HEK293 (cell line): ENCODE measurements around the gene RGS4.

Experiments used
- CTCF ChIA-PET: fragments of 350-600 bp; formaldehyde crosslinking; extraction: SDS; loops from one replicate; lab custom pipeline; 2021; ENCODE audit warnings: antibody characterized with exemption; lab: Yijun Ruan, JAX
- POLR2A ChIA-PET: fragments of 300-600 bp; formaldehyde crosslinking; extraction: SDS; loops from one replicate; lab custom pipeline; 2020; ENCODE audit warnings: antibody characterized with exemption, inconsistent platforms; lab: Yijun Ruan, JAX
- H3K27ac ChIP-seq: fragments of 200-500 bp; sonication (Bioruptor generic); 2 replicates; pipeline ENCODE4 v1.5.1; 2014; ENCODE audit warnings: low read depth, low read length, control low read depth, inconsistent platforms; ENCODE audit errors: extremely low read depth
- H3K36me3 ChIP-seq, 2 experiments: fragments of 200-500 bp in 1 of 2; sonication (Bioruptor generic) in 1 of 2; 1 replicate in 1 of 2; 2 replicates in 1 of 2; pipeline ENCODE4 v1.5.1; 2014 to 2017; ENCODE audit warnings: inconsistent platforms in 2 of 2, low read length in 2 of 2; ENCODE audit not compliant: control insufficient read depth in 2 of 2, insufficient read depth in 1 of 2
- H3K4me1 ChIP-seq: fragments of 200-500 bp; sonication (Bioruptor generic); 2 replicates; pipeline ENCODE4 v1.5.1; 2014; ENCODE audit warnings: mild to moderate bottlenecking, low read length, inconsistent platforms; ENCODE audit not compliant: control insufficient read depth, insufficient read depth
- H3K4me3 ChIP-seq: 2 replicates; pipeline ENCODE4 v1.5.1; 2011; ENCODE audit warnings: low read depth, mild to moderate bottlenecking, control low read depth, low read length, moderate library complexity
- H3K9me3 ChIP-seq: fragments of 200-500 bp; sonication (Bioruptor generic); 2 replicates; pipeline ENCODE4 v1.5.1; 2014; ENCODE audit warnings: low read depth, low read length, inconsistent platforms; ENCODE audit not compliant: control insufficient read depth, insufficient read depth
- GLIS1 ChIP-seq: fragments of 450-650 bp; formaldehyde crosslinking; IDR thresholded peaks from 2 replicates; pipeline ENCODE4 v1.5.1; 2016; ENCODE audit warnings: missing biosample characterization, missing genetic modification characterization
- HOXA7 ChIP-seq: sonication (generic); formaldehyde crosslinking; IDR thresholded peaks from 2 replicates; pipeline ENCODE4 v1.8.1; 2022; ENCODE audit warnings: missing genetic modification reagents, borderline replicate concordance
- MEIS1 ChIP-seq: sonication (generic); formaldehyde crosslinking; IDR thresholded peaks from 2 replicates; pipeline ENCODE4 v1.8.1; 2022; ENCODE audit warnings: missing genetic modification reagents, mild to moderate bottlenecking, borderline replicate concordance
- OSR2 ChIP-seq: fragments of 450-650 bp; formaldehyde crosslinking; IDR thresholded peaks from 2 replicates; pipeline ENCODE4 v1.5.1; 2016; ENCODE audit warnings: missing biosample characterization, missing genetic modification characterization
- OVOL3 ChIP-seq: fragments of 450-650 bp; formaldehyde crosslinking; IDR thresholded peaks from 2 replicates; pipeline ENCODE4 v1.5.1; 2016; ENCODE audit warnings: missing biosample characterization, missing genetic modification characterization
- SCRT2 ChIP-seq: fragments of 450-650 bp; formaldehyde crosslinking; IDR thresholded peaks from 2 replicates; pipeline ENCODE4 v1.5.1; 2016; ENCODE audit warnings: missing biosample characterization, missing genetic modification characterization
- SP3 ChIP-seq: fragments of 450-650 bp; formaldehyde crosslinking; IDR thresholded peaks from 2 replicates; pipeline ENCODE4 v1.5.1; 2016; ENCODE audit warnings: missing biosample characterization, missing genetic modification characterization
- ZBTB17 ChIP-seq: fragments of 450-650 bp; formaldehyde crosslinking; IDR thresholded peaks from 2 replicates; pipeline ENCODE4 v1.5.1; 2016; ENCODE audit warnings: missing biosample characterization, missing genetic modification characterization
- ZBTB20 ChIP-seq: fragments of 450-650 bp; formaldehyde crosslinking; IDR thresholded peaks from 2 replicates; pipeline ENCODE4 v1.5.1; 2016; ENCODE audit warnings: missing biosample characterization, missing genetic modification characterization
- ZBTB48 ChIP-seq: fragments of 450-650 bp; formaldehyde crosslinking; IDR thresholded peaks from 2 replicates; pipeline ENCODE4 v1.5.1; 2016; ENCODE audit warnings: missing biosample characterization, missing genetic modification characterization
- ZBTB7A ChIP-seq: fragments of 450-650 bp; formaldehyde crosslinking; IDR thresholded peaks from 2 replicates; pipeline ENCODE4 v1.5.1; 2016; ENCODE audit warnings: low read depth, missing biosample characterization, missing genetic modification characterization
- ZEB2 ChIP-seq: fragments of 450-650 bp; formaldehyde crosslinking; IDR thresholded peaks from 2 replicates; pipeline ENCODE4 v1.5.1; 2016; ENCODE audit warnings: missing biosample characterization, missing genetic modification characterization
- ZFP69B ChIP-seq: fragments of 450-650 bp; formaldehyde crosslinking; IDR thresholded peaks from 2 replicates; pipeline ENCODE4 v1.5.1; 2016; ENCODE audit warnings: missing biosample characterization, missing genetic modification characterization
- ZNF112 ChIP-seq: fragments of 450-650 bp; formaldehyde crosslinking; IDR thresholded peaks from 2 replicates; pipeline ENCODE4 v1.5.0; 2017; ENCODE audit warnings: missing biosample characterization, missing genetic modification characterization
- ZNF121 ChIP-seq: fragments of 450-650 bp; formaldehyde crosslinking; IDR thresholded peaks from 2 replicates; pipeline ENCODE4 v1.5.1; 2016; ENCODE audit warnings: missing biosample characterization, missing genetic modification characterization
- ZNF169 ChIP-seq: fragments of 450-650 bp; formaldehyde crosslinking; IDR thresholded peaks from 2 replicates; pipeline ENCODE4 v1.5.1; 2016; ENCODE audit warnings: missing biosample characterization, missing genetic modification characterization
- ZNF18 ChIP-seq: fragments of 450-650 bp; formaldehyde crosslinking; IDR thresholded peaks from 2 replicates; pipeline ENCODE4 v1.5.1; 2016; ENCODE audit warnings: missing biosample characterization, missing genetic modification characterization
- ZNF23 ChIP-seq: fragments of 450-650 bp; formaldehyde crosslinking; IDR thresholded peaks from 2 replicates; pipeline ENCODE4 v1.5.1; 2016; ENCODE audit warnings: missing biosample characterization, missing genetic modification characterization, borderline replicate concordance
- ZNF26 ChIP-seq: fragments of 450-650 bp; formaldehyde crosslinking; IDR thresholded peaks from 2 replicates; pipeline ENCODE4 v1.5.1; 2016; ENCODE audit warnings: missing biosample characterization, missing genetic modification characterization
- ZNF266 ChIP-seq: fragments of 450-650 bp; formaldehyde crosslinking; IDR thresholded peaks from 2 replicates; pipeline ENCODE4 v1.5.1; 2016; ENCODE audit warnings: missing biosample characterization, missing genetic modification characterization, low read depth
- ZNF48 ChIP-seq: fragments of 450-650 bp; formaldehyde crosslinking; IDR thresholded peaks from 2 replicates; pipeline ENCODE4 v1.5.1; 2016; ENCODE audit warnings: missing biosample characterization, missing genetic modification characterization
- ZNF610 ChIP-seq: fragments of 450-650 bp; formaldehyde crosslinking; IDR thresholded peaks from 2 replicates; pipeline ENCODE4 v1.5.1; 2016; ENCODE audit warnings: missing biosample characterization, missing genetic modification characterization, borderline replicate concordance
- ZNF623 ChIP-seq: fragments of 450-650 bp; formaldehyde crosslinking; IDR thresholded peaks from 2 replicates; pipeline ENCODE4 v1.5.1; 2016; ENCODE audit warnings: missing biosample characterization, missing genetic modification characterization
- ZNF654 ChIP-seq: fragments of 450-650 bp; formaldehyde crosslinking; IDR thresholded peaks from 2 replicates; pipeline ENCODE4 v1.5.1; 2016; ENCODE audit warnings: low read depth, missing biosample characterization, missing genetic modification characterization
- ZNF660 ChIP-seq: fragments of 450-650 bp; IDR thresholded peaks from 2 replicates; pipeline ENCODE4 v1.5.1; 2018; ENCODE audit warnings: missing biosample characterization, mild to moderate bottlenecking, missing genetic modification characterization
- ZNF664 ChIP-seq: fragments of 450-650 bp; formaldehyde crosslinking; IDR thresholded peaks from 2 replicates; pipeline ENCODE4 v1.5.1; 2016; ENCODE audit warnings: missing biosample characterization, missing genetic modification characterization
- ZNF704 ChIP-seq: fragments of 450-650 bp; formaldehyde crosslinking; IDR thresholded peaks from 2 replicates; pipeline ENCODE4 v1.5.1; 2016; ENCODE audit warnings: missing biosample characterization, missing genetic modification characterization
- ZNF776 ChIP-seq: fragments of 450-650 bp; formaldehyde crosslinking; IDR thresholded peaks from 2 replicates; pipeline ENCODE4 v1.5.0; 2017; ENCODE audit warnings: missing biosample characterization, missing genetic modification characterization, borderline replicate concordance
- ZXDB ChIP-seq: fragments of 450-650 bp; formaldehyde crosslinking; IDR thresholded peaks from 2 replicates; pipeline ENCODE4 v1.5.1; 2016; ENCODE audit warnings: missing biosample characterization, missing genetic modification characterization
- TF ChIP-seq, protein P1 (sequence below): fragments of 450-650 bp; formaldehyde crosslinking; IDR thresholded peaks from 2 replicates; pipeline ENCODE4 v1.5.1; 2016; ENCODE audit warnings: missing biosample characterization, missing genetic modification characterization

Gene RGS4

DNA sequence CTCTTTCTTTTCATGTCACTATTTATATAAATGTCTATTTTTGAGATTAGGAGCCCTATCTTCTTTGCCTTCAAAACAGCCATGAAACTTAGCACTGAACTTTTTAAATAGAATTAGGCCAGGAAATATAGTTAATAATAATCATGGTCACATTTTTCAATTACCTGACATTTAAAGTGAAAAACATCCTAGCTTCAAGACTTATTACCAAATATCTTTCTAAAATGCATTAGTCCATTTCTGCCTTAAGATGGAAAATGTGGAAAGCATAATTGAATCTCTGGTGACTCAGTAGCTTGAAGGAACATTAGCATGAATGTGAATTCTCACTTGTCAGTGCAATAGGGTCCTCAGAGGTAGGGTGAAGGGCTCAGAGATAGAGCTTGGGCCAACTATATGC lies 18.7 kb upstream of the RGS4 start:
- CTCF ChIA-PET = interaction anchor here (1.1 to 1.2 kb wide), 2 partner anchors 19 to 23 kb away, joined by 3 read pairs; partner anchors contain the start of gene RGS4
- Histone ChIP-seq H3K27ac (no peak overlapping the region), H3K36me3 (no peaks in the 10 kb centered on the region), H3K9me3 (no peaks in the 10 kb centered on the region), H3K4me1 (no peaks in the 10 kb centered on the region), H3K4me3 (no peak overlapping the region)
- TF ChIP-seq ZNF623 (tag by site-specific recombination) = no peak
- TF ChIP-seq SP3 = no peak
- no peak for TF ChIP-seq ZBTB20 (tag by site-specific recombination)
- TF ChIP-seq ZNF664 = no peak
- TF ChIP-seq ZBTB17 = no peak
- no peak for TF ChIP-seq ZNF169 (tag by site-specific recombination)
- TF ChIP-seq GLIS1 (tag by site-specific recombination) = no peak
- TF ChIP-seq ZNF26 (tag by site-specific recombination) = no peak
- TF ChIP-seq ZNF23 (tag by site-specific recombination) = no peak
- TF ChIP-seq ZNF660 (tag by site-specific recombination) = no peak
- TF ChIP-seq OVOL3 (tag by site-specific recombination) = no peak
- POLR2A ChIA-PET = no interaction called here

GRCh38 chr1:163054181-163054591 lies 15.0 kb upstream of the RGS4 start:
- no peaks in the 10 kb centered on the region for H3K9me3 ChIP-seq
- H3K4me1 ChIP-seq = no peaks in the 10 kb centered on the region
- no peak overlapping the region for H3K27ac ChIP-seq
- ChIA-PET POLR2A (no interaction called here), CTCF (no interaction called here)
- H3K36me3 ChIP-seq = no peaks in the 10 kb centered on the region
- TF ChIP-seq ZBTB48 (tag by site-specific recombination) = no peak
- H3K4me3 ChIP-seq = no peak overlapping the region

DNA sequence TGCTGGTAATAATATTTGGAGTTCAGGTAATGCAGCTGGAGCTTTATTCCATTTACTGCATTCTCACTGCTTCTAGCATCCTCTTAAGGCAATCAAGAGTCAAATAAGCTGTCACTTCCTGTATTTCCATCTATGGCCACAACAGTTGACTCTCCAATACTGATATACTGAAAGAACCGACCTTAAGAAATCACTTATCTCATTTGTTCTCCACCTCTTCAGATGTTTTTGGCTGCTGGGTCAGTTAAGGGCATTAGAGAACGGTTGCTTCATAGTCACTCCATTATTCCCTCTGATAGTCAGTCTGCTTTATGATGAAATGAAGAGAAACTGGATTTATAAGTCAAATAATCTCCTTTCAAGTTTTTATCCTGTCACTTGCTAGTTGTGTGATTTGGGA lies 14.2 kb upstream of the RGS4 start:
- POLR2A ChIA-PET = interaction anchor here (0.9 kb wide), 1 partner anchor 15 kb away, joined by 3 read pairs; the partner anchor contains the start of gene RGS4
- CTCF ChIA-PET = no interaction called here
- no peaks in the 10 kb centered on the region for H3K36me3 ChIP-seq
- no peaks in the 10 kb centered on the region for H3K4me1 ChIP-seq
- H3K27ac ChIP-seq = no peak overlapping the region
- H3K9me3 ChIP-seq = no peaks in the 10 kb centered on the region
- TF ChIP-seq ZFP69B (tag by site-specific recombination) (no peak), ZNF654 (tag by site-specific recombination) (no peak), ZNF623 (tag by site-specific recombination) (no peak), MEIS1 (no peak), HOXA7 (CRISPR knock-in tag) (no peak), ZXDB (tag by site-specific recombination) (no peak), ZNF776 (tag by site-specific recombination) (no peak), ZBTB7A (tag by site-specific recombination) (no peak), ZNF48 (tag by site-specific recombination) (no peak), ZNF266 (tag by site-specific recombination) (no peak), OSR2 (no peak), ZNF112 (no peak), ZNF704 (tag by site-specific recombination) (no peak), SCRT2 (tag by site-specific recombination) (no peak), ZNF610 (tag by site-specific recombination) (no peak), ZNF121 (tag by site-specific recombination) (no peak), ZEB2 (tag by site-specific recombination) (no peak), ZNF18 (tag by site-specific recombination) (no peak)
- TF ChIP-seq, protein P1, sequence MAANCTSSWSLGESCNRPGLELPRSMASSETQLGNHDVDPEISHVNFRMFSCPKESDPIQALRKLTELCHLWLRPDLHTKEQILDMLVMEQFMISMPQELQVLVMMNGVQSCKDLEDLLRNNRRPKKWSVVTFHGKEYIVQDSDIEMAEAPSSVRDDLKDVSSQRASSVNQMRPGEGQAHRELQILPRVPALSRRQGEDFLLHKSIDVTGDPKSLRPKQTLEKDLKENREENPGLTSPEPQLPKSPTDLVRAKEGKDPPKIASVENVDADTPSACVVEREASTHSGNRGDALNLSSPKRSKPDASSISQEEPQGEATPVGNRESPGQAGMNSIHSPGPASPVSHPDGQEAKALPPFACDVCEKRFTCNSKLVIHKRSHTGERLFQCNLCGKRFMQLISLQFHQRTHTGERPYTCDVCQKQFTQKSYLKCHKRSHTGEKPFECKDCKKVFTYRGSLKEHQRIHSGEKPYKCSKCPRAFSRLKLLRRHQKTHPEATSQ = no peak
- TF ChIP-seq, all 188 proteins: peak for 0
- H3K4me3 ChIP-seq = no peak overlapping the region
